GM12873 (cell line): ENCODE measurements around the gene DYNLT2B.

ENCODE experiments used
- TF ChIP-seq, protein P1 (sequence below): IDR thresholded peaks from 2 replicates; pipeline ENCODE4 v1.5.1; 2012; ENCODE audit warnings: low read depth, mild to moderate bottlenecking, moderate library complexity, low read length, control low read depth; ENCODE audit not compliant: insufficient read depth; ENCODE audit errors: missing control alignments

Gene DYNLT2B

DNA sequence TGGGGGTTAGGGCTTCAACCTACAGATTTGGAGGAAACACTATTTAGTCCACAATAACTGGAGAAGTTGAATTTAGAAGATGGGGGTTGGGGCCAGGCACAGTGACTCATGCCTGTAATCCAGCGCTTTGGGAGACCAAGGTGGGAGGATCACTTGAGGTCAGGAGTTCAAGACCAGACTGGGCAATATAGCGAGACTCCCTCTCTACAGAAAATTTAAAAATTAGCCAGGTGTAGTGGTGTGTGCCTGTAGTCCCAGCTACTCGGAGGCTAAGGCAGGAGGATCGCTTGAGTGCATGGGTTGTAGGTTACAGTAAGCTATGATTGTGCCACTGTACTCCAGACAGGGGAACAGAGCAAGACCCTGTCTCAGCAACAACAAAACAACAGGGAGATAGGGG, 5.0 kb upstream of the DYNLT2B start:
- TF ChIP-seq, protein P1, sequence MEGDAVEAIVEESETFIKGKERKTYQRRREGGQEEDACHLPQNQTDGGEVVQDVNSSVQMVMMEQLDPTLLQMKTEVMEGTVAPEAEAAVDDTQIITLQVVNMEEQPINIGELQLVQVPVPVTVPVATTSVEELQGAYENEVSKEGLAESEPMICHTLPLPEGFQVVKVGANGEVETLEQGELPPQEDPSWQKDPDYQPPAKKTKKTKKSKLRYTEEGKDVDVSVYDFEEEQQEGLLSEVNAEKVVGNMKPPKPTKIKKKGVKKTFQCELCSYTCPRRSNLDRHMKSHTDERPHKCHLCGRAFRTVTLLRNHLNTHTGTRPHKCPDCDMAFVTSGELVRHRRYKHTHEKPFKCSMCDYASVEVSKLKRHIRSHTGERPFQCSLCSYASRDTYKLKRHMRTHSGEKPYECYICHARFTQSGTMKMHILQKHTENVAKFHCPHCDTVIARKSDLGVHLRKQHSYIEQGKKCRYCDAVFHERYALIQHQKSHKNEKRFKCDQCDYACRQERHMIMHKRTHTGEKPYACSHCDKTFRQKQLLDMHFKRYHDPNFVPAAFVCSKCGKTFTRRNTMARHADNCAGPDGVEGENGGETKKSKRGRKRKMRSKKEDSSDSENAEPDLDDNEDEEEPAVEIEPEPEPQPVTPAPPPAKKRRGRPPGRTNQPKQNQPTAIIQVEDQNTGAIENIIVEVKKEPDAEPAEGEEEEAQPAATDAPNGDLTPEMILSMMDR: no peak

DNA sequence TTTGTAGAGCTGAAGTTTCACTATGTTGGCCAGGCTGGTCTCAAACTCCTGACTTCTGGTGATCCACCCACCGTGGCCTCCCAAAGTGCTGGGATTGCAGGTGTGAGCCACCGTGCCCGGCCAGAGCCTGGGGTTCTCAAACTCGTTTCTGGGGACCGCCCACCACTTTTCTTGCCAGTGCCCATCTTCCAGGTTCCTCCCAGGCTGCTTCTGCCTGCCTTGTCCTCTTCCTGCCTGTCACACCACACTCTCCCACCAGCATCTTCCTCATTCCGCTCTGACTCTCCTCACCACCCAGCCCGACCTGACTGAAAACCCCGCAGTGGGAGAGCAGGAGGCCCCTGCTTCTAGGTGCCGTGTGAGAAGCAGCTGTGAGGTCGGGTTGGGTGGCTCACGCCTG, 3.1 kb upstream of the DYNLT2B start:
- TF ChIP-seq, protein P1: no peak

DNA sequence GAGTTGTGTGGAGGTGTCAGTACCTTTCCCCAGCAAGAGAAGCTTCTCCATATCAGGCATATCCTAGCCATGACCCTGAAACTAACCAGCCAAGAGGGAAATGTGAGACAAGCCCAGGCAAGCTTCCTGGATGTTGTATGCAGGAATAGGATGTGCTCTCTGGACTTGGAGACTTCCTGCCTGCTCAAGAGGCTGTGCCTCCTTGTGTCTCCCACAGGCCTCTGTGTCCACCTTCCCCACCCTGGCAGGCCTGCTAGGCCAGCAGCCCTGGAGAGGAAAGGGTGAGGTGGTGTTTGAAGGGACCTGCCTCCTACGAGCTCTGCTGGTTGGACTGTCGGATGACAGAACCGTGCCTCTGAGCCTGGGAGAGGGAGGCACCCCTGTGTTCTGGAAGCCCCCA, 2.1 kb upstream of the DYNLT2B start:
- TF ChIP-seq, protein P1: no peak

DNA sequence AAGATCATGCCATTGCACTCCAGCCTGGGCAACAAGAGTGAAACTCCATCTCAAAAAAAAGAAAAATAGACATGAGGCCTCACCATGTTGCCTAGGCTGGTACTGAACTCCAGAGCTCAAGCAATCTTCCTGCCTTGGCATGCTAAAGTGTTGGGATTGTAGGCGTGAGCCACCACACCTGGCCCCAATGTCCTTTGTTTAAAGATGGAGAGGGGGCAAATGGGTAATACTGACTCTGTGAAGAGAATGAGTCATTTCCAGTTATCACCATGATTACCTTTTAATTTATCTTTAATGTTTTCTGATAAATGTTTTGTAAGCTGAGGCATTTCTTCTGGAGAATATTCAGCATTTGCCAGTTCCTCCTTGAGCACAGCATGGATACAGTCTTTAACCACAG, 2.2 kb downstream of the DYNLT2B start:
- TF ChIP-seq, protein P1: no peak

DNA sequence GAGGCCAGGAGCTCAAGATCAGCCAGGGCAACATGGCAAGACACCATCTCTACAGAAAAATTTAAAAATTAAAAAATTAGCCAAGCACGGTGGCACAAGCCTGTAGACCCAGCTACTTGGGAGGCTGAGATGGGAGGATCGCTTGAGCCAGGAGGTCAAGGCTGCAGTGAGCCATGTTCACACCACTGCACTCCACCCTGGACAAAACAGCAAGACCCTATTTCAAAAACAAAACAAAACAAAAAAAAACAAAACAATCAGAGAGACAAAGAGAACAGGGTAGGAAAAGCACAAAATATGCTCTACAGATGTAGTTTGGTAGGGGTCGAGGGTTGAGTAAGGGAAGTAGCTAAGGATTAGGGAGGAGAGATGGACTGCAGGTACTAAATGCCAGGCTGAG, 3.4 kb downstream of the DYNLT2B start:
- TF ChIP-seq, protein P1: no peak

DNA sequence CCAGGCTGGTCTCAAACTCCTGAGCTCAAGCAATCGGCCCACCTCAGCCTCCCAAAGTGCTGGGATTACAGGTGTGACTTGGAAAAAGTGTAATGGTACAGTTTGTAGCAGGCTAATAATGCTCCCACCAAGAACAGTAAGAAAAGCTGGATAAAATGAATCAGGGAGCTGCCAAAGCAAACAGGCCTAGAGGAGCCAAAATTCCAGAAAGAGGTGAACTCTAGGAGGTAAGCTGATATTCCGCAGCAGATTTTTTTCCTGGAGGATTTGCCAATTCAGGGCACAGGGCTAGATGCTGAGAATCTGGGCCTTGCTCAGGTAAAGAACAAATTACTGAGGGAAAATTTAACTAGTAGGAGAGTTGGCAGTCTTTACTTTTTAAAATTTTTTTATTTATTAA, 19.5 kb downstream of the DYNLT2B start:
- TF ChIP-seq, protein P1: no peak

DNA sequence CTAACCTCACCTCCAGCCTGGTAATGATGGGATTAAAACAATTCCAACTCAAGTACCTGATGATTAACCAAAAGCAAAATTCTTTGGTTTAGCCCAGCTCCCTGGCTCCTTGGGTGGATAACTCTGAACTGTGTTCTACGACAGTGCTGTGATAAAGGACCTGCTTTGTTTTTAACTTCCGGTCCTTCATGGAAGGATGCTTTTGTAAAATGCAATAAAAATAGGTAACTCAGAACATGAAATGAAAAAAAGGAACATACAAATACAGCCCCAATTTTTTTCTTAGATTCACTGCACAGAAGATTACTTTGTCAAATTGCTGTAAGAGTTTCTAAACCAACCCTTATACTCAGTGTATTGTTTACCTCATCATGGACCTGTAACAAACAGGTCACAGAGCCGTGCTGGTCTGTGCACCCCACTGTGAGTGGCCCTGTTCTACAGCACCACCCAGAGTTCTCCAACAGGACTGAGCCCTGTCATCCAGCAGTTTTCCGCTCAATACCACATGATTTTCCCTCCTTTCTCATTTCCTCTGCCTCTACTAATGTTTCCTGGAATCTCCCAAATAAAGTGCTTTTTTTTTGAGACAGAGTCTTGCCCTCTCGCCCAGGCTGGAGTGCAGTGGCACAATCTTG, 25.6 kb downstream of the DYNLT2B start:
- TF ChIP-seq, protein P1: peak; percentile 45
